OCI-LY1 (cell line): ENCODE results near the gene GABBR1.

Experiments
- H2AFZ ChIP-seq: fragments of 200-600 bp; sonication (generic), shearing (Covaris generic); 2 replicates; pipeline ENCODE4 v1.6.0; 2014; ENCODE audit warnings: antibody characterized with exemption, mild to moderate bottlenecking, low read length
- H3F3A ChIP-seq: fragments of 200-600 bp; sonication (generic), shearing (Covaris generic); 2 replicates; pipeline ENCODE4 v1.6.0; 2014; ENCODE audit warnings: mild to moderate bottlenecking, antibody characterized with exemption, low read length, moderate library complexity; ENCODE audit not compliant: insufficient read depth
- H3K27ac ChIP-seq: fragments of 200-600 bp; sonication (generic); 2 replicates; pipeline ENCODE4 v1.5.1; 2014; ENCODE audit warnings: low read length, mixed run types, mild to moderate bottlenecking, low read depth; ENCODE audit not compliant: poor library complexity, severe bottlenecking
- H3K27me3 ChIP-seq: fragments of 200-600 bp; sonication (generic); 2 replicates; pipeline ENCODE4 v1.6.0; 2014; ENCODE audit warnings: antibody characterized with exemption, mild to moderate bottlenecking, low read length, moderate library complexity; ENCODE audit not compliant: insufficient read depth
- H3K36me3 ChIP-seq: fragments of 200-600 bp; sonication (generic); 2 replicates; pipeline ENCODE4 v1.6.1; 2014; ENCODE audit warnings: mild to moderate bottlenecking, antibody characterized with exemption, low read length, moderate library complexity, mixed read lengths; ENCODE audit not compliant: insufficient read depth
- H3K4me1 ChIP-seq: fragments of 200-600 bp; sonication (generic); 2 replicates; pipeline ENCODE4 v1.5.1; 2014; ENCODE audit warnings: mild to moderate bottlenecking, low read length, moderate library complexity; ENCODE audit not compliant: insufficient read depth, severe bottlenecking
- H3K4me2 ChIP-seq: fragments of 200-600 bp; sonication (generic), shearing (Covaris generic); 2 replicates; pipeline ENCODE4 v1.6.1; 2014; ENCODE audit warnings: low read length
- H3K4me3 ChIP-seq: fragments of 200-600 bp; sonication (generic); 2 replicates; pipeline ENCODE4 v1.5.1; 2014; ENCODE audit warnings: low read length, low read depth, mild to moderate bottlenecking, mixed read lengths; ENCODE audit not compliant: poor library complexity, severe bottlenecking
- H3K79me2 ChIP-seq: fragments of 200-600 bp; shearing (Covaris generic); 2 replicates; pipeline ENCODE4 v1.6.1; 2016; ENCODE audit warnings: mixed run types, low read length, mixed read lengths; ENCODE audit not compliant: insufficient read depth
- H3K9ac ChIP-seq: fragments of 200-600 bp; sonication (generic), shearing (Covaris generic); 2 replicates; pipeline ENCODE4 v1.6.1; 2014; ENCODE audit warnings: mild to moderate bottlenecking, low read length, mixed read lengths
- H3K9me2 ChIP-seq: fragments of 200-600 bp; sonication (generic), shearing (Covaris generic); 2 replicates; pipeline ENCODE4 v1.6.1; 2014; ENCODE audit warnings: low read depth, mild to moderate bottlenecking, low read length, mixed read lengths
- H3K9me3 ChIP-seq: fragments of 200-600 bp; shearing (Covaris generic); 2 replicates; pipeline ENCODE4 v1.6.1; 2014; ENCODE audit warnings: low read length, mixed read lengths
- H4K20me1 ChIP-seq: fragments of 200-600 bp; sonication (generic), shearing (Covaris generic); 2 replicates; pipeline ENCODE4 v1.6.0; 2016; ENCODE audit warnings: mild to moderate bottlenecking, low read length; ENCODE audit not compliant: insufficient read depth
- EZH2 ChIP-seq: fragments of 200-600 bp; sonication (generic), shearing (Covaris generic); IDR thresholded peaks from 2 replicates; pipeline ENCODE4 v1.8.0; 2017; ENCODE audit warnings: borderline replicate concordance, mixed run types, mild to moderate bottlenecking, antibody characterized with exemption, low read length, moderate library complexity, mixed read lengths
- TF ChIP-seq, protein P1 (sequence below): fragments of 200-600 bp; sonication (generic), shearing (Covaris generic); IDR thresholded peaks from 2 replicates; pipeline ENCODE4 v1.5.1; 2017; ENCODE audit warnings: mild to moderate bottlenecking, antibody characterized with exemption, low read length, moderate library complexity, mixed read lengths

The GABBR1 gene

GRCh38 chr6:29676981-29677601 lies 44.1 kb upstream of the GABBR1 start:
- no peaks in the 10 kb centered on the region for H3K79me2 ChIP-seq
- H3K27me3 ChIP-seq: no peaks in the 10 kb centered on the region
- no peak overlapping the region for H2AFZ ChIP-seq
- H3K36me3 ChIP-seq: no peaks in the 10 kb centered on the region
- H4K20me1 ChIP-seq: no peaks in the 10 kb centered on the region
- no peak for TF ChIP-seq EZH2
- TF ChIP-seq, protein P1, sequence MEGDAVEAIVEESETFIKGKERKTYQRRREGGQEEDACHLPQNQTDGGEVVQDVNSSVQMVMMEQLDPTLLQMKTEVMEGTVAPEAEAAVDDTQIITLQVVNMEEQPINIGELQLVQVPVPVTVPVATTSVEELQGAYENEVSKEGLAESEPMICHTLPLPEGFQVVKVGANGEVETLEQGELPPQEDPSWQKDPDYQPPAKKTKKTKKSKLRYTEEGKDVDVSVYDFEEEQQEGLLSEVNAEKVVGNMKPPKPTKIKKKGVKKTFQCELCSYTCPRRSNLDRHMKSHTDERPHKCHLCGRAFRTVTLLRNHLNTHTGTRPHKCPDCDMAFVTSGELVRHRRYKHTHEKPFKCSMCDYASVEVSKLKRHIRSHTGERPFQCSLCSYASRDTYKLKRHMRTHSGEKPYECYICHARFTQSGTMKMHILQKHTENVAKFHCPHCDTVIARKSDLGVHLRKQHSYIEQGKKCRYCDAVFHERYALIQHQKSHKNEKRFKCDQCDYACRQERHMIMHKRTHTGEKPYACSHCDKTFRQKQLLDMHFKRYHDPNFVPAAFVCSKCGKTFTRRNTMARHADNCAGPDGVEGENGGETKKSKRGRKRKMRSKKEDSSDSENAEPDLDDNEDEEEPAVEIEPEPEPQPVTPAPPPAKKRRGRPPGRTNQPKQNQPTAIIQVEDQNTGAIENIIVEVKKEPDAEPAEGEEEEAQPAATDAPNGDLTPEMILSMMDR: no peak
- H3K27ac ChIP-seq: no peak overlapping the region
- no peaks in the 10 kb centered on the region for H3K4me1 ChIP-seq
- H3K9me2 ChIP-seq: no peaks in the 10 kb centered on the region
- no peaks in the 10 kb centered on the region for H3K9me3 ChIP-seq
- H3K4me2 ChIP-seq: no peak overlapping the region
- no peaks in the 10 kb centered on the region for H3F3A ChIP-seq
- H3K4me3 ChIP-seq: no peak overlapping the region
- H3K9ac ChIP-seq: no peak overlapping the region

GRCh38 chr6:29675561-29675960 lies 42.6 kb upstream of the GABBR1 start:
- H3K4me3 ChIP-seq: no peak overlapping the region
- H2AFZ ChIP-seq: no peak overlapping the region
- H4K20me1 ChIP-seq: no peaks in the 10 kb centered on the region
- no peaks in the 10 kb centered on the region for H3K4me1 ChIP-seq
- H3K36me3 ChIP-seq: no peaks in the 10 kb centered on the region
- H3K79me2 ChIP-seq: no peaks in the 10 kb centered on the region
- H3K9me3 ChIP-seq: no peaks in the 10 kb centered on the region
- no peak overlapping the region for H3K4me2 ChIP-seq
- no peaks in the 10 kb centered on the region for H3F3A ChIP-seq
- TF ChIP-seq, protein P1: no peak
- no peak for TF ChIP-seq EZH2
- H3K9me2 ChIP-seq: no peaks in the 10 kb centered on the region
- no peaks in the 10 kb centered on the region for H3K27me3 ChIP-seq
- no peak overlapping the region for H3K9ac ChIP-seq
- H3K27ac ChIP-seq: no peak overlapping the region

- H3K27ac ChIP-seq: no peak overlapping the region
- H2AFZ ChIP-seq: no peak overlapping the region
- no peaks in the 10 kb centered on the region for H3K4me1 ChIP-seq
- H3K9me2 ChIP-seq: no peaks in the 10 kb centered on the region
- no peaks in the 10 kb centered on the region for H4K20me1 ChIP-seq
- TF ChIP-seq, protein P1: no peak
- TF ChIP-seq EZH2: no peak
- no peak overlapping the region for H3K4me3 ChIP-seq
- H3K27me3 ChIP-seq: no peaks in the 10 kb centered on the region
- H3K4me2 ChIP-seq: no peak overlapping the region
- no peak overlapping the region for H3K9ac ChIP-seq
- H3F3A ChIP-seq: no peaks in the 10 kb centered on the region
- no peaks in the 10 kb centered on the region for H3K79me2 ChIP-seq
- H3K36me3 ChIP-seq: no peaks in the 10 kb centered on the region
- no peaks in the 10 kb centered on the region for H3K9me3 ChIP-seq
These were observed 41.0 kb upstream of the GABBR1 start for GRCh38 chr6:29674008-29674407.
